Esophagus muscularis mucosa (tissue), 3 donors: ENCODE measurements around the gene PIGM.

ENCODE experiments used
- CTCF ChIP-seq, 3 experiments: fragments of 200-600 bp in 2 of 3; fragments of 450-650 bp in 1 of 3; sonication (generic) in 2 of 3; IDR thresholded peaks; one replicate each; pipeline ENCODE4 v1.5.1; 2017 to 2019; ENCODE audit warnings: antibody characterized with exemption in 3 of 3, mild to moderate bottlenecking in 2 of 3, moderate library complexity in 1 of 3
- EP300 ChIP-seq: sonication (generic); formaldehyde crosslinking; IDR thresholded peaks from one replicate; pipeline ENCODE4 v1.6.1; 2017; ENCODE audit warnings: antibody characterized with exemption

DNA sequence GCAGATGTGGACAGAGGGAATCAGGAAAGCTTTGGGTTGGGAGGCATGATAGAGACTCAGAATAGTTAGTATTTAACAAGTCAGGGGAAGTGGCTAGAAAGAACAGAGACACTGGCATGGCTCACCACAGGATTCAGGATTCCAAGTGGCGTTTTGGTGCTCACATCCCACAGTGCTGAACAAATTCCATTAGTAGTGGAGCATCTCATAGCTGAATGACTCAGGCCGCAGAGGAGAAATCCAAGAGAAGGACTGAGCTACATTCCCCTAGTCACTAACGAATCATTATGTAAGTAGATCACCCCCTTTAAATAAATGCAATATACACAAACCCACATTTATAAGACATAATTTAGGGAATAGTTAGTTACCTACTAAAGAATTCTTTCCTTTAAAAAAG, 44.5 kb upstream of the PIGM start:
- no peak for TF ChIP-seq CTCF (IDR thresholded peaks at IDR 0.05)
- TF ChIP-seq EP300, result no peak
